ENCODE data around the gene ZNF382. TPM values are rescaled to one million over a fixed set of nuclear protein-coding genes. Genes with fewer than 3 reads are reported as not detected.
"Not testable (repeated sequence)": the region's sequence is repeated elsewhere in the genome, so short reads cannot be mapped to it uniquely, and the experiment has no call there.

The ZNF382 gene
- total RNA-seq, 1 donor from 2014 or later = 4.9 TPM

DNA sequence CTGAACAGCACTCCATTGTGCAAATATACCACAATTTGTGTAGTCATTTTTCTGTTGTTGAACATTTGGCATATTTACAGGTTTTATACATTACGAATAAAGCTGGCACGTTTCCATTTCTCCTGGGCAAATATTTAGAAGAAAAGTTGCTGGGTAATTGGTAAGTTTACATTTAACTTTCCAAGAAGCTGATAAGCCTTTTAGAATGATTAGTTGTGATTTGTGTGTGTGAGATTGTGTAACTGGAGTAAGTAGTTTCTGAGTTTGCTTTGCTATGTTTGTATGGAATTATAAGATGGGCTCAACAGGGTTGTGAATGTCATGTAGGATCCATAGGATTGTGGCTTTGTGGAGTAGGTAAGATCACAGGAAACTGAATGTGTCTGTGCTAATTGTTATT, 30.4 kb upstream of the ZNF382 start:
- Histone ChIP-seq H3K27ac (no peak overlapping the region), H3K27me3 (no peaks in the 10 kb centered on the region), H3K4me1 (peaks cover 19% of the 10 kb centered on the region), H3K9me3 (no peaks in the 10 kb centered on the region), H3K4me3 (no peak overlapping the region), H3K36me3 (peaks cover 21% of the 10 kb centered on the region)
- no peak for DNase-seq
- ATAC-seq = no peak
- TF ChIP-seq, protein P1, sequence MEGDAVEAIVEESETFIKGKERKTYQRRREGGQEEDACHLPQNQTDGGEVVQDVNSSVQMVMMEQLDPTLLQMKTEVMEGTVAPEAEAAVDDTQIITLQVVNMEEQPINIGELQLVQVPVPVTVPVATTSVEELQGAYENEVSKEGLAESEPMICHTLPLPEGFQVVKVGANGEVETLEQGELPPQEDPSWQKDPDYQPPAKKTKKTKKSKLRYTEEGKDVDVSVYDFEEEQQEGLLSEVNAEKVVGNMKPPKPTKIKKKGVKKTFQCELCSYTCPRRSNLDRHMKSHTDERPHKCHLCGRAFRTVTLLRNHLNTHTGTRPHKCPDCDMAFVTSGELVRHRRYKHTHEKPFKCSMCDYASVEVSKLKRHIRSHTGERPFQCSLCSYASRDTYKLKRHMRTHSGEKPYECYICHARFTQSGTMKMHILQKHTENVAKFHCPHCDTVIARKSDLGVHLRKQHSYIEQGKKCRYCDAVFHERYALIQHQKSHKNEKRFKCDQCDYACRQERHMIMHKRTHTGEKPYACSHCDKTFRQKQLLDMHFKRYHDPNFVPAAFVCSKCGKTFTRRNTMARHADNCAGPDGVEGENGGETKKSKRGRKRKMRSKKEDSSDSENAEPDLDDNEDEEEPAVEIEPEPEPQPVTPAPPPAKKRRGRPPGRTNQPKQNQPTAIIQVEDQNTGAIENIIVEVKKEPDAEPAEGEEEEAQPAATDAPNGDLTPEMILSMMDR (IDR thresholded peaks at IDR 0.05) = no peak
- intact Hi-C loops (cut with DNase I) = no loop called here

DNA sequence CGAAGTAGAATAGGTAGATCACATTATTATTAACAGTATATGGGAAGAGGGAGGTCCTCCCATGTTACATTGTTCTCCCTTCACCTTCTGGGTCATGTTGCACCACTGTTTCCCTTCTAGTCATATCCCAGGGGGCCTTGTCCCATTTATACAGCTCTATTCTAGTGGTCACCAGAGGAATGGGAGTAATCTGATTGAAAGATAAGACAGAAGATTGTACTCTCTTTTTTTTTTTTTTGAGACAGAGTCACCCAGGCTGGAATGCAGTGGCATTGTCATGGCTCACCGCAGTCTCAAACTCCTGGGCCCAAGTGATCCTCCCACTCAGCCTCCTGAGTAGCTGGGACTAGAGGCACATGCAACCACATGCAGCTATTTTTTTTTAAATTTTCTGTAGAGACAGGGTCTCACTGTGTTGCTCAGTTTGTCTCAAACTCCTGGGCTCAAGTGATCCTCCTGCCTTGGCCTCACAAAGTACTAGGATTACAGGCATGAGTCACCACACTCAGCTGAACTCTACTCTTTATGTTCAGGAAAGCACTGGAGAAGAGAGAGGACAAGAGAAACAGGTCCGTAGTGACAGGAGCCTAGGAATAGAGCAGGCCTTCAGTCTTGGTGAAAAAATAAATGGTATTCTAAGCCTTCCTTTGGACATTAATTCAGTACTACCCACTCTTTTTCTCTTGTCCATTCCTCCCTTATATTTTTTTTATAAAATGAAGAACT, 27.7 kb upstream of the ZNF382 start:
- Histone ChIP-seq H3K9me3 (peaks cover 9% of the 10 kb centered on the region), H3K27me3 (no peaks in the 10 kb centered on the region), H3K4me3 (no peak overlapping the region), H3K27ac (no peak overlapping the region), H3K4me1 (peaks cover 12% of the 10 kb centered on the region), H3K36me3 (peaks cover 37% of the 10 kb centered on the region)
- ATAC-seq = no peak
- intact Hi-C loops (cut with DNase I) = no loop called here
- no peak for DNase-seq
- TF ChIP-seq, protein P1 (IDR thresholded peaks at IDR 0.05) = no peak

DNA sequence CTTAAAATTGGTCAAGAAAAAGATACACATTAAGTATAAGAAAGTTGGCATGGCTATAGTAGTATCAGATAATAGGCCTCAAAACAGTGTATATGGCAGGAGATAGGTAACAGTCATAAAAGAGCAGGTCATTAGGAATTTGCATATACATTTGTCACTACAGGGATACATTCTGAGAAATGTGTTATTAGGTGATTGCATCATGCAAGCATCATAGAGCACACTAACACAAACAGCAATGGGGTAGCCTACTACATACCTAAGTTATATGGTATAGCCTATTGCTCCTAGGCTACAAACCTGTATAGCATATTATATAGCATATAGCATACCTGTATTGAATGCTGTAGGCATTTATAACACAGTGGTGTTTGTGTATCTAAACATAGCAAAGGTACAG, 25.9 kb upstream of the ZNF382 start:
- peaks cover 20% of the 10 kb centered on the region for H3K9me3 ChIP-seq
- DNase-seq (no peak), ATAC-seq (no peak)
- no peak overlapping the region for H3K4me3 ChIP-seq
- H3K27ac ChIP-seq = no peak overlapping the region
- intact Hi-C loops (cut with DNase I) = no loop called here
- H3K27me3 ChIP-seq = no peaks in the 10 kb centered on the region
- TF ChIP-seq, protein P1 (IDR thresholded peaks at IDR 0.05) = no peak
- peaks cover 37% of the 10 kb centered on the region for H3K36me3 ChIP-seq
- H3K4me1 ChIP-seq = peaks cover 8% of the 10 kb centered on the region

DNA sequence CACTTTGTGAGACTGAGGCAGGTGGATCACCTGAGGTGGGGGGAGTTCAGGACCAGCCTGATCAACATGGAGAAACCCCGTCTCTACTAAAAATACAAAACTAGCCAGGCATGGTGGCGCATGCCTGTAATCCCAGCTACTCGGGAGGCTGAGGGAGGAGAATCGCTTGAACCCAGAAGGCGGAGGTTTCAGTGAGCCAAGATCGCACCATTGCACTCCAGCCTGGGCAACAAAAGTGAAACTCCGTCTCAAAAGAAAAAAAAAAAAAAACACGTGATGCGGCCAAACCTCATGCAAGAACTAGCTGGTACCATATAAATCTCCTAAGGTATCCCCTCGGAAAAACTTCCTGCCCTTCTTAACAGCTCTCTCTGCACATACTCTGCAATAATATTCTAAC, 2.4 kb upstream of the ZNF382 start:
- H3K4me1 ChIP-seq; intact Hi-C loops (cut with DNase I); DNase-seq; ATAC-seq; H3K27ac ChIP-seq; H3K4me3 ChIP-seq; H3K9me3 ChIP-seq; H3K36me3 ChIP-seq; H3K27me3 ChIP-seq: not testable (repeated sequence)

DNA sequence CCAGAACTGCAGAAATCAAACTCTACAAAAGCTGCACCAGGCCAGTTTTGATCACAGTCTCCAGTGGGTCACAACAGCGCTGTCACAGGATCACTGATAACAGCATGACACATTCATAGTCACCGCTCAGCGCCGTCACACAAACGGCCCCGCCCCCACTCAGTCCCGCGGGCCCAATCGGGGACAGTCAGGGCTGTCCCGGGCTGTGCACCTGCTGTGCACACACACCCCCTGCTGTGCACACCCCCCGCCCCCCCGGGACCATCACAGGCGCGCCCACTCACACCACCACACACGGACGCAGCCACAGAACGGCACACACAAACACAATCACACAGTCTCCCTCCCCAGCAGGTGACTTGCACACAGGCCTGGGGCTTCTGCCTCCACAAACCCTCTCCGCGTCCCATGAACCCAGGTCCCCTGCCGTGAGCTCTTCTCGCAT, 435 bp upstream of the ZNF382 start:
- TF ChIP-seq, protein P1 (IDR thresholded peaks at IDR 0.05) = no peak
- peaks cover 4% of the 10 kb centered on the region for H3K9me3 ChIP-seq

DNA sequence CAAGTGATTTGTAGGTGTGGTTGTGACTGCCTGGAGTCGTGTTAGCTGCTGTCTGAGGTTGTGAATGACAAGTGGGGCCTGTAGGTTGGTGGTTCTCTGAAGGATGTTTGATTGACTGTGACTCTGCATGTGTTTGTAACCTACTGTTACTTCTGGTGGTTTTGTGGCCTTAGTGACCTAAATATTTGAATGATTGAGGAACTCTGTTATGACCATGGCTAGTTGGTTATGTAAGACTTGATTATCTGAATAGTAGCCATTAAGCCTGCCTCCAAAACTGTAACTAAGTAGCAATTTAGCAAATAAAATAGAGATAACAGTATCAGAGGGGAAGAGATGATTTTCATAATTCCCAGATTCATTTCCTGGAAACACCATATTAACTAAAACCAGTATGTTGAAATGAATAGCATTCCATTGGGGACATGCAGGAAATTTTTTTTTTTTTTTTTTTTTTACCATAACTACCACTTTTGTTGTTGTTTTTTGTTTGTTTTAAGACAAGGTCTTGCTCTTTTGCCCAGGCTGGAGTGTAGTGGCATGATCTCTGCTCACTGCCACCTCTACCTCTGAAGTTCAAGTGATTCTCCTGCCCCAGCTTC, 865 bp downstream of the ZNF382 start:
- H3K27ac ChIP-seq = no peak overlapping the region
- no peak for DNase-seq
- intact Hi-C loops (cut with DNase I) = no loop called here

More for the DNA sequence above, 435 bp upstream of the ZNF382 start:
- no peaks in the 10 kb centered on the region for H3K36me3 ChIP-seq
- H3K4me1 ChIP-seq = no peaks in the 10 kb centered on the region
- peak overlapping the region; percentile 68 for H3K4me3 ChIP-seq
- DNase-seq (peak; percentile 73), ATAC-seq (peak; percentile 90)
- H3K27ac ChIP-seq = peak overlapping the region; percentile 82
- H3K27me3 ChIP-seq = no peaks in the 10 kb centered on the region
- intact Hi-C loops (cut with DNase I) = no loop called here

More for the DNA sequence above, 865 bp downstream of the ZNF382 start:
- peak; percentile 28 for ATAC-seq
- peaks cover 4% of the 10 kb centered on the region for H3K9me3 ChIP-seq
- TF ChIP-seq, protein P1 (IDR thresholded peaks at IDR 0.05) = no peak
- no peaks in the 10 kb centered on the region for H3K27me3 ChIP-seq
- peak overlapping the region; percentile 68 for H3K4me3 ChIP-seq
- no peaks in the 10 kb centered on the region for H3K4me1 ChIP-seq
- H3K36me3 ChIP-seq = peaks cover 2% of the 10 kb centered on the region
